GM12892 (cell line): ENCODE measurements around the gene HADHA.

Experiments
- POLR2AphosphoS5 ChIP-seq: IDR thresholded peaks from 2 replicates; pipeline ENCODE4 v1.6.1; 2011; ENCODE audit warnings: low read depth, low read length, control low read depth
- TAF1 ChIP-seq: IDR thresholded peaks from 2 replicates; pipeline ENCODE4 v1.6.1; 2011; ENCODE audit warnings: low read depth, mild to moderate bottlenecking, control low read depth, low read length, borderline replicate concordance

DNA sequence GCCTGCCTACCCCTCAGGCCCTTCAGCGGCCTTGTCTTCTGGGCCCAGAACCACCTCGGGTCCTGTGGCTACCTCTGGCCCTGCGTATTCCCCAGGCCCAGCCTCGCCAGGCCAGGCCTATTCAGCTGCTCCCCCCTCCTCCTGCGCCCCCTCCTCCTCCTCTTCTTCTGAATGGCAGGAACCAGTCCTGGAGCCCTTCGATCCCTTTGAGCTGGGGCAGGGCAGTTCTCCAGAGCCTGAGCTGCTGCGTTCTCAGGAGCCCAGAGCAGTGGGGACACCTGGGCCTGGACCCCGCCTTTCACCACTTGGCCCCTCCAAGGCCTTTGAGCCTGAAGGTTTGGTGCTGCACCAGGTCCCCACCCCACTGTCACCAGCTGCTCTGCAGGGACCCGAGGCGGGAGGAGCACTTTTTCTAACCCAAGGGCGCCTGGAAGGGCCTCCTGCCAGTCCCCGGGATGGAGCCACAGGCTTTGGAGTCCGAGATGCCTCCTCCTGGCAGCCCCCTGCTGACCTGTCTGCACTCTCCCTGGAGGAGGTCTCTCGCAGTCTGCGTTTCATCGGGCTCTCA is 56.8 kb downstream of the HADHA start:
- TF ChIP-seq POLR2AphosphoS5: no peak
- no peak for TF ChIP-seq TAF1
